Loucy (cell line): ENCODE measurements around the gene MBP.

Experiments
- CTCF ChIP-seq: fragments of 200-600 bp; sonication (generic); conservative IDR thresholded peaks from 2 replicates; pipeline ENCODE4 v1.5.1; 2014; ENCODE audit warnings: mild to moderate bottlenecking, antibody characterized with exemption, low read length
- EZH2phosphoT487 ChIP-seq: fragments of 200-600 bp; IDR thresholded peaks from 2 replicates; pipeline ENCODE4 v1.6.1; 2018; ENCODE audit warnings: antibody characterized with exemption, mild to moderate bottlenecking, moderate library complexity, borderline replicate concordance

- TF ChIP-seq CTCF (no peak), EZH2phosphoT487 (no peak)
These were observed 34.6 kb downstream of the MBP start for GRCh38 chr18:77098029-77098428.
